Measurements from ENCODE around the gene SMC4. TPM values are rescaled to one million over a fixed set of nuclear protein-coding genes. Genes with fewer than 3 reads are reported as not detected.

The SMC4 gene
- total RNA-seq, 1 donor from 2014 or later = 46.8 TPM

DNA sequence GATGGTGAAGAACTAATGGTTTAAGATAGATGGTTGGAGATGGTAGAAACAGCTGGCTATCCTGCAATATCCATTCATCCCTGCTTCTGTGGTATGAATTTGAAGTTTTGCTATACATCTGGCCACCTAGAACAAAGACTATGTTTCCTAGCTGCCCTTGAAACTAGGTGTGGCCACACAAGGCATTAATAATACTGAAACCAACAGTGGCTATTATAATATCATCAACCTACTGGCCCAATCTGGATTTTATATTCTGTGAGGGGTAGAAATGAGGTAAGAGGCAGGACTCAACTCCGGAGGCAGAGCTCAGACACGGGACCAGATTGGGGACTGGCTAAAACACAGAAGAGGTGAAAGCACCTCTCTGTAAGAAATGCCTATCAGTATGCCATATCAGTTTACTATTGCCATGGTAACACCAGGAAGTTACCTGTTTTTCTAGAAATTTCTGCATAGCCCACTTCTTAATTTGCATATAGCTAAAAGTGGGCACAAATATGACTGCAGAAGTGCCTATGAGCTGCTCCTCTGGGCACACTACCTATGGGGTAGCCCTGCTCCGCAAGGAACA is 8.8 kb upstream of the SMC4 start:
- no peaks in the 10 kb centered on the region for H3K36me3 ChIP-seq
- H3K27me3 ChIP-seq = no peaks in the 10 kb centered on the region
- DNase-seq = no peak
- no peaks in the 10 kb centered on the region for H3K4me1 ChIP-seq
- H3K27ac ChIP-seq = no peak overlapping the region
- H3K9me3 ChIP-seq = no peaks in the 10 kb centered on the region
- TF ChIP-seq, protein P1, sequence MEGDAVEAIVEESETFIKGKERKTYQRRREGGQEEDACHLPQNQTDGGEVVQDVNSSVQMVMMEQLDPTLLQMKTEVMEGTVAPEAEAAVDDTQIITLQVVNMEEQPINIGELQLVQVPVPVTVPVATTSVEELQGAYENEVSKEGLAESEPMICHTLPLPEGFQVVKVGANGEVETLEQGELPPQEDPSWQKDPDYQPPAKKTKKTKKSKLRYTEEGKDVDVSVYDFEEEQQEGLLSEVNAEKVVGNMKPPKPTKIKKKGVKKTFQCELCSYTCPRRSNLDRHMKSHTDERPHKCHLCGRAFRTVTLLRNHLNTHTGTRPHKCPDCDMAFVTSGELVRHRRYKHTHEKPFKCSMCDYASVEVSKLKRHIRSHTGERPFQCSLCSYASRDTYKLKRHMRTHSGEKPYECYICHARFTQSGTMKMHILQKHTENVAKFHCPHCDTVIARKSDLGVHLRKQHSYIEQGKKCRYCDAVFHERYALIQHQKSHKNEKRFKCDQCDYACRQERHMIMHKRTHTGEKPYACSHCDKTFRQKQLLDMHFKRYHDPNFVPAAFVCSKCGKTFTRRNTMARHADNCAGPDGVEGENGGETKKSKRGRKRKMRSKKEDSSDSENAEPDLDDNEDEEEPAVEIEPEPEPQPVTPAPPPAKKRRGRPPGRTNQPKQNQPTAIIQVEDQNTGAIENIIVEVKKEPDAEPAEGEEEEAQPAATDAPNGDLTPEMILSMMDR (IDR thresholded peaks at IDR 0.05) = no peak
- H3K4me3 ChIP-seq = no peak overlapping the region
- intact Hi-C loops (cut with DNase I) = no loop called here
- no peak for ATAC-seq

DNA sequence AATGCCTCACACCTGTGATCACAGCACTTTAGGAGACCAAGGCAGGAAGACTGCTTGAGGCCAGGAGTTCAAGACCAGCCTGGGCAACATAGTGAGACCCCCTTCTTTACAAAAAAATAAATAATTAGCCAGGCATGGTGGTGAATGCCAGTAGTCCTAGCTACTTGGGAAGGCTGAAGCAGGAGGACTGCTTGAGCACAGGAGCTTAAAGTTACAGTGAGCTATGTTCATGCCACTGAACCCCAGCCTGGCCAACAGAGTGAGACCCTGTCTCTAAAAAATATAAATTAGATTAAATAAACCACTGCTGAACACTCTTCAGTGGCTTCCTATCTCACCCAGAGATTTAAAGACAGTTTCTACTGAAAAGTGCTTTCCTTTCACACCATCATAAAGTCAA is 6.7 kb upstream of the SMC4 start:
- ATAC-seq = no peak
- Histone ChIP-seq H3K4me1 (no peaks in the 10 kb centered on the region), H3K4me3 (no peak overlapping the region), H3K9me3 (no peaks in the 10 kb centered on the region), H3K27me3 (no peaks in the 10 kb centered on the region), H3K36me3 (no peaks in the 10 kb centered on the region), H3K27ac (no peak overlapping the region)
- intact Hi-C loops (cut with DNase I) = no loop called here
- DNase-seq = no peak
- TF ChIP-seq, protein P1 (IDR thresholded peaks at IDR 0.05) = no peak

DNA sequence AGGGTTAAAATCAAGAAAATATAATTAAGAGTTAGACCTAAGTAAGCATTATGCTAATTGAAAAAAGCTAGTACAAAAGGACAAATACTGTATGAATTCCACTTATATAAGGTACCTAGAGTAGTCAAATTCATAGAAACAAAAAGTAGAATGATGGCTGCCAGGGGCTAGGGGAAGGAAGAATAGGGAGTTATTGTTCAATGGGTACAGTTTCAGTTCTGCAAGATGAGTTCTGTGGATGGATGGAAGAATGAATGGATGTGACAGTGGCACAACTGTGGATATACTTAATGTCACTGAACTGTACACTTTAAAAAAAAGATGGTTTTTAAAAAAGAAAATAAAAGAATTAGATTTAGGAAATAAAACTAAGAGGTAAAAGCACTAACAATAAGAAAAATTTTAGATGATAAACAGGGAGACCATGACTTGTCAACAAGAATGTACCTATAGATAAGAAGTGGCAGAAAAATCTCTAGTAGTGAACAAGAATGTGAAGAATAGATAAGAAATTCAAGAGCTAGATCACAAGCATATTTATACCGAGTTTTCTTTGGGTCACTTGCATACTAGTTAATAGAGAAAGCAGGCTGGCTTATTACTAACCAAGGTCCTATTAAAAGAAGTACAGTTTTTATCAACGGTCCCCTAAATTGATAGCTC is 6.0 kb upstream of the SMC4 start:
- Histone ChIP-seq H3K4me1 (peaks cover 6% of the 10 kb centered on the region), H3K27me3 (no peaks in the 10 kb centered on the region), H3K36me3 (no peaks in the 10 kb centered on the region), H3K9me3 (no peaks in the 10 kb centered on the region), H3K4me3 (no peak overlapping the region), H3K27ac (no peak overlapping the region)
- no peak for ATAC-seq
- no peak for DNase-seq
- intact Hi-C loops (cut with DNase I) = no loop called here
- TF ChIP-seq, protein P1 (IDR thresholded peaks at IDR 0.05) = no peak

DNA sequence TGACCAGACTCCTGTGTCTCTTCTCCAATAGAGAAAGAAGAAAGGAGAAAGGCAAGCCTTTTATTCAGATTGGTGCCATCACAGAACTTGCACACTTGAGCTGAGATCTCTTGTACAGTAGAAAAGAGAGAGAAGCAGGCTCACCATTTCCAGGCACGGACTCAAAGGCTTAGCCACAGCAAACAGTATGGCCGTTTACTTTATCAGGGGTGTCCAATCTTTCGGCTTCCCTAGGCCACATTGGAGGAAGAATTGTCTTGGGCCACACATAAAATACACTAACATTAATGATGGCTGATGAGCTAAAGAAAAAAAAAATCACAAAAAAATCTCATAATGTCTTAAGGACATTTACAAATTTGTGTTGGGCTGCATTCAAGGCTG is 5.4 kb upstream of the SMC4 start:
- peaks cover 6% of the 10 kb centered on the region for H3K4me1 ChIP-seq
- TF ChIP-seq, protein P1 (IDR thresholded peaks at IDR 0.05) = no peak
- DNase-seq = no peak
- no peak overlapping the region for H3K27ac ChIP-seq
- ATAC-seq = no peak
- H3K36me3 ChIP-seq = no peaks in the 10 kb centered on the region
- intact Hi-C loops (cut with DNase I) = no loop called here
- H3K9me3 ChIP-seq = no peaks in the 10 kb centered on the region
- no peak overlapping the region for H3K4me3 ChIP-seq
- no peaks in the 10 kb centered on the region for H3K27me3 ChIP-seq

DNA sequence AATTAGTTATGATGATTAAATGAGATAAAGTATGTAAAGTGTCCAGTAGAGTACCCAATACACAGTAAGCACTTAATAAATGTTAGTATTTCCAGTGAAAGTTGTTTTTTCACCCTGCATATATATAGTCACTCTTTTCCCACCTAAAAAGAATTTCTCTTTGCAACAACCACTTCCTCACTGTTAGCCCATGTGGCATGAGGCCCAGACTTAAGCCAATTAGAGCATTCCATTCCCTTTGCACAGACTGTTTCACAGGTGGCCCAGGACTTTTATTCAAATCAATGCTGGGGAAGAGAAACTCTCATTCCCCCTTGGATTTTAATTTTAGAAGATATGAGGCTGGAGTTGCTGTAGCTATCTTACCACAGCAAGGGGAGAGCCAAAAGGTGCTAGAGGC is 4.2 kb upstream of the SMC4 start:
- ATAC-seq = no peak
- TF ChIP-seq, protein P1 (IDR thresholded peaks at IDR 0.05) = no peak
- Histone ChIP-seq H3K9me3 (no peaks in the 10 kb centered on the region), H3K4me3 (no peak overlapping the region), H3K36me3 (no peaks in the 10 kb centered on the region), H3K4me1 (peaks cover 6% of the 10 kb centered on the region), H3K27ac (no peak overlapping the region), H3K27me3 (no peaks in the 10 kb centered on the region)
- DNase-seq = no peak
- intact Hi-C loops (cut with DNase I) = no loop called here

DNA sequence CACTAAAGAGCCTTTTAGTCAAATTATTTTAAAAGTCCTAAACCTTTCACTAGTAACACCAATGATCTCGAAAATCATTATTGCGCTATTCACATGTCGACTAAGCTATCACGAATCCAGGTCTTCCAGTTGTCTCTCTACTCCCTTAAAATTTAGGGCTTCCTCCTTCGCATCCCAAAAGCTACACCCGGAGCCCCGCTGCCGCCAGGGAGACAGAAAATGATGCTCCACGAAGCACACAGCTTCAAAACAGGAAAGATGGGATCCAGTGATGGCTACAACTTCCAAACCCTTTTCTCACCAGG is 678 bp upstream of the SMC4 start:
- intact Hi-C loops (cut with DNase I) = no loop called here
- H3K36me3 ChIP-seq = no peaks in the 10 kb centered on the region
- peak overlapping the region; percentile 90 for H3K4me3 ChIP-seq
- H3K4me1 ChIP-seq = peaks cover 9% of the 10 kb centered on the region
- DNase-seq (no peak), ATAC-seq (no peak)
- H3K9me3 ChIP-seq = no peaks in the 10 kb centered on the region
- H3K27me3 ChIP-seq = no peaks in the 10 kb centered on the region
- H3K27ac ChIP-seq = peak overlapping the region; percentile 88
- TF ChIP-seq, protein P1 (IDR thresholded peaks at IDR 0.05) = no peak

Data from upper lobe of right lung (tissue), 1 donor.